Measurements from ENCODE around the gene RRM2. TPM values are rescaled to one million over a fixed set of nuclear protein-coding genes. Genes with fewer than 3 reads are reported as not detected.

Gene RRM2
- total RNA-seq (10 to 100 TPM in 3 of 5 donors, 1 to 10 TPM in 2; 1.2 to 30.3 (median 13.6) TPM), polyA plus RNA-seq (10 to 100 TPM in 2 of 3 donors, 1 to 10 TPM in 1; 6.1 to 14.9 (median 12.0) TPM)
- long read RNA-seq, donor 1, partial matches to known transcripts = 0 of 3 reads
- long read RNA-seq, donor 1, other reads (novel, unspliced or antisense) = 0 of 3 reads
- long read RNA-seq, donor 2, partial matches to known transcripts = 0 of 4 reads
- long read RNA-seq, donor 2, other reads (novel, unspliced or antisense) = 0 of 4 reads
- long read RNA-seq, donor 3, partial matches to known transcripts = 0 of 3 reads
- long read RNA-seq, donor 3, other reads (novel, unspliced or antisense) = 0 of 3 reads
- long read RNA-seq, donor 4 = 0 reads
- long read RNA-seq, donor 5, transcript RRM2-202 (10 exons, 3,673 nt) = major isoform, 11 of 11 reads
- long read RNA-seq, donor 5, partial matches to known transcripts = 0 of 11 reads
- long read RNA-seq, donor 5, other reads (novel, unspliced or antisense) = 0 of 11 reads
- long read RNA-seq, donor 6 = 0 reads
- long read RNA-seq, donor 7, transcript RRM2-202 (10 exons, 3,673 nt) = major isoform, 5 of 5 reads
- long read RNA-seq, donor 7, partial matches to known transcripts = 0 of 5 reads
- long read RNA-seq, donor 7, other reads (novel, unspliced or antisense) = 0 of 5 reads
- long read RNA-seq, donor 8, transcript RRM2-202 (10 exons, 3,673 nt) = major isoform, 5 of 5 reads
- long read RNA-seq, donor 8, partial matches to known transcripts = 0 of 5 reads
- long read RNA-seq, donor 8, other reads (novel, unspliced or antisense) = 0 of 5 reads
- long read RNA-seq, donor 9, partial matches to known transcripts = 5 of 9 reads
- long read RNA-seq, donor 9, other reads (novel, unspliced or antisense) = 0 of 9 reads
- long read RNA-seq, donor 10, partial matches to known transcripts = 0 of 3 reads
- long read RNA-seq, donor 10, other reads (novel, unspliced or antisense) = 0 of 3 reads

- Histone ChIP-seq H3K4me3 (peak within 1 kb of the TSS; percentile 56 to 81 (median 68)), H3K27ac (peak within 1 kb of the TSS in 3 of 5 donors; percentile 40 to 92 (median 79)), H3K9me3 (no peaks in the 10 kb centered on the region), H3K27me3 (peaks cover 4 to 18% (median 10%) of the 10 kb centered on the region in 3 donors), H3K36me3 (no peaks in the 10 kb centered on the region), H3K4me1 (peaks cover 32 to 77% (median 41%) of the 10 kb centered on the region in 4 donors)
- intact Hi-C loops (cut with DNase I; ENCODE audit: low total_unique reads) = loop anchor here (5.0 kb wide), 1 partner anchor 310 kb away; no protein-coding TSS in a partner anchor
- TF ChIP-seq POLR2A (IDR thresholded peaks at IDR 0.05) (no peak), POLR2AphosphoS5 (IDR thresholded peaks at IDR 0.05) (peak in 1 of 3 donors; percentile 4), EP300 (IDR thresholded peaks at IDR 0.05) (no peak), CTCF (IDR thresholded peaks at IDR 0.05) (no peak)
- WGBS, 5 donors = 0 to 2% (median 0%) methylated on average over 24 to 80 of the region's 81 CpGs
- peak; percentile 93 to 98 for DNase-seq
These were observed at the start of gene RRM2 for GRCh38 chr2:10122500-10123280. RRM2 (plus strand) TSS chr2:10122739; CDS start chr2:10122799, 60 bp downstream.

GRCh38 chr2:10073706-10074105 lies 48.8 kb upstream of the RRM2 start:
- H3K27me3 ChIP-seq = peaks cover 0 to 55% (median 9%) of the 10 kb centered on the region in 3 donors
- no peak for DNase-seq
- intact Hi-C loops (cut with DNase I; ENCODE audit: low total_unique reads) = loop anchor here (5.0 kb wide), 1 partner anchor 359 kb away; no protein-coding TSS in a partner anchor
- H3K4me1 ChIP-seq = peaks cover 4 to 28% (median 14%) of the 10 kb centered on the region in 4 donors
- H3K27ac ChIP-seq = no peak overlapping the region
- H3K9me3 ChIP-seq = no peaks in the 10 kb centered on the region
- TF ChIP-seq POLR2AphosphoS5 (IDR thresholded peaks at IDR 0.05) (no peak), CTCF (IDR thresholded peaks at IDR 0.05) (no peak), EP300 (IDR thresholded peaks at IDR 0.05) (no peak), POLR2A (IDR thresholded peaks at IDR 0.05) (no peak)
- 67 to 78% (median 71%) methylated on average over 8 of the region's 8 CpGs for WGBS, 5 donors
- no peaks in the 10 kb centered on the region for H3K36me3 ChIP-seq
- H3K4me3 ChIP-seq = no peak overlapping the region

GRCh38 chr2:10075101-10075500 lies 47.4 kb upstream of the RRM2 start:
- DNase-seq = no peak
- Histone ChIP-seq H3K4me3 (no peak overlapping the region), H3K36me3 (no peaks in the 10 kb centered on the region), H3K27ac (no peak overlapping the region), H3K4me1 (peaks cover 4 to 37% (median 24%) of the 10 kb centered on the region in 4 donors), H3K9me3 (no peaks in the 10 kb centered on the region), H3K27me3 (peaks cover 0 to 68% (median 23%) of the 10 kb centered on the region in 3 donors)
- TF ChIP-seq EP300 (IDR thresholded peaks at IDR 0.05) (no peak), POLR2A (IDR thresholded peaks at IDR 0.05) (no peak), CTCF (IDR thresholded peaks at IDR 0.05) (no peak), POLR2AphosphoS5 (IDR thresholded peaks at IDR 0.05) (no peak)
- intact Hi-C loops (cut with DNase I; ENCODE audit: low total_unique reads) = no loop called here
- 78 to 84% (median 82%) methylated on average over 13 of the region's 13 CpGs for WGBS, 5 donors

All from stomach (tissue), 19 donors.